Lung (tissue), 12 donors: ENCODE results near the gene MKS1. TPM values are rescaled to one million over a fixed set of nuclear protein-coding genes. Genes with fewer than 3 reads are reported as not detected.

Experiments
- ATAC-seq: fragments of 200-7000 bp; cut with Tn5 transposase; one replicate; pipeline ENCODE4 v1.9.1; 2020; ENCODE audit warnings: moderate number of reproducible peaks; ENCODE audit not compliant: insufficient read depth, low FRiP score
- DNase-seq, 3 donors: peaks; one replicate each; pipeline ENCODE4 v3.0.0-alpha.2; 2013 to 2017
- H3K27ac ChIP-seq, 2 donors: one replicate each; pipeline ENCODE4 v1.5.1; 2013; ENCODE audit warnings: mild to moderate bottlenecking in 2 of 2, moderate library complexity in 2 of 2, control low read depth in 1 of 2, inconsistent platforms in 1 of 2, low read depth in 1 of 2, low read length in 1 of 2
- H3K27me3 ChIP-seq, 3 donors: one replicate each; pipeline ENCODE4 v1.5.1; 2013; ENCODE audit warnings: low read length in 2 of 3; ENCODE audit not compliant: control insufficient read depth in 3 of 3, insufficient read depth in 3 of 3
- H3K36me3 ChIP-seq, 4 donors: one replicate each; pipeline ENCODE4 v1.5.1; 2013; ENCODE audit warnings: low read length in 4 of 4, mild to moderate bottlenecking in 1 of 4, moderate library complexity in 1 of 4; ENCODE audit not compliant: control insufficient read depth in 4 of 4, insufficient read depth in 4 of 4
- H3K4me1 ChIP-seq, 5 donors: one replicate each; pipeline ENCODE4 v1.5.1; 2013; ENCODE audit warnings: low read length in 5 of 5, mild to moderate bottlenecking in 2 of 5, moderate library complexity in 1 of 5; ENCODE audit not compliant: control insufficient read depth in 5 of 5, insufficient read depth in 5 of 5
- H3K4me3 ChIP-seq: one replicate; pipeline ENCODE4 v1.5.1; 2013; ENCODE audit warnings: mild to moderate bottlenecking, control low read depth, moderate library complexity
- H3K9ac ChIP-seq, 2 donors: one replicate each; pipeline ENCODE4 v1.5.1; 2013; ENCODE audit warnings: low read length in 2 of 2, control low read depth in 1 of 2; ENCODE audit not compliant: insufficient read depth in 1 of 2
- H3K9me3 ChIP-seq, 4 donors: one replicate each; pipeline ENCODE4 v1.5.1; 2013; ENCODE audit warnings: low read length in 3 of 4, mild to moderate bottlenecking in 1 of 4, moderate library complexity in 1 of 4; ENCODE audit not compliant: control insufficient read depth in 4 of 4, insufficient read depth in 3 of 4
- WGBS, 2 donors: extraction: QIAGEN DNeasy Blood & Tissue Kit; methylation state at CpG; one replicate each; pipeline ENCODE4 v1.1.7; 2013; 5-methylcytosine and 5-hydroxymethylcytosine counted together
- polyA plus RNA-seq, 2 donors: library from polyadenylated mRNA; stranded (reverse); fragments of 200-250 nt; gene quantifications; one replicate each; pipeline ENCODE4 v1.2.1, GENCODE V29; 2013
- total RNA-seq, 2 donors: library from RNA; depleted of rRNA in 1 of 2; stranded (reverse); fragments of >200 nt in 1 of 2; gene quantifications; one replicate each; pipeline ENCODE4 v1.2.1, GENCODE V29; 2014 to 2021
- TF ChIP-seq, protein P1 (sequence below): IDR thresholded peaks from 2 replicates; pipeline ENCODE4 v1.5.1; 2012; ENCODE audit warnings: mild to moderate bottlenecking; ENCODE audit errors: control extremely low read depth, extremely low read depth
- donor health status: control.
- donor health status: control.
- donor health status: Bipolar disorder and iron deficiency.
- donor health status: healthy.
- donor health status: DM: yes; HTN: yes; CAD: no.

MKS1 gene
- total and polyA plus RNA-seq, 4 donors: 8.8 to 25.0 (median 17.5) TPM

DNA sequence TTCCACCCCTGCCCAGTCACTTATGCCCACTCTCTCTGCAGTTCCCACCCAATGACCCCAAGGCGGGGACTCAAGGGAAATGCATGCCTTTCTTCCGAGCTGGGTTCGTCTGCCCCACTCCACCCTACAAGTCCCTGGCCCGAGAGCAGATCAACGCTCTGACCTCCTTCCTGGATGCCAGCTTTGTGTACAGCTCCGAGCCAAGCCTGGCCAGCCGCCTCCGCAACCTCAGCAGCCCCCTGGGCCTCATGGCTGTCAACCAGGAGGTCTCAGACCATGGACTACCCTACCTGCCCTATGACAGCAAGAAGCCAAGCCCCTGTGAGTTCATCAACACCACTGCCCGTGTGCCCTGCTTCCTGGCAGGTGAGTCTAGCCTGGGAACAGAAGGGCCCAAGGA lies 33.1 kb upstream of the MKS1 start:
- peaks cover 0 to 23% (median 14%) of the 10 kb centered on the region in 3 donors for H3K27me3 ChIP-seq
- no peaks in the 10 kb centered on the region for H3K9me3 ChIP-seq
- DNase-seq (no peak), ATAC-seq (no peak)
- H3K4me3 ChIP-seq: no peak overlapping the region
- TF ChIP-seq, protein P1, sequence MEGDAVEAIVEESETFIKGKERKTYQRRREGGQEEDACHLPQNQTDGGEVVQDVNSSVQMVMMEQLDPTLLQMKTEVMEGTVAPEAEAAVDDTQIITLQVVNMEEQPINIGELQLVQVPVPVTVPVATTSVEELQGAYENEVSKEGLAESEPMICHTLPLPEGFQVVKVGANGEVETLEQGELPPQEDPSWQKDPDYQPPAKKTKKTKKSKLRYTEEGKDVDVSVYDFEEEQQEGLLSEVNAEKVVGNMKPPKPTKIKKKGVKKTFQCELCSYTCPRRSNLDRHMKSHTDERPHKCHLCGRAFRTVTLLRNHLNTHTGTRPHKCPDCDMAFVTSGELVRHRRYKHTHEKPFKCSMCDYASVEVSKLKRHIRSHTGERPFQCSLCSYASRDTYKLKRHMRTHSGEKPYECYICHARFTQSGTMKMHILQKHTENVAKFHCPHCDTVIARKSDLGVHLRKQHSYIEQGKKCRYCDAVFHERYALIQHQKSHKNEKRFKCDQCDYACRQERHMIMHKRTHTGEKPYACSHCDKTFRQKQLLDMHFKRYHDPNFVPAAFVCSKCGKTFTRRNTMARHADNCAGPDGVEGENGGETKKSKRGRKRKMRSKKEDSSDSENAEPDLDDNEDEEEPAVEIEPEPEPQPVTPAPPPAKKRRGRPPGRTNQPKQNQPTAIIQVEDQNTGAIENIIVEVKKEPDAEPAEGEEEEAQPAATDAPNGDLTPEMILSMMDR: no peak
- WGBS, 2 donors: 63 to 77% methylated on average over 9 of the region's 9 CpGs
- no peak overlapping the region for H3K9ac ChIP-seq
- no peak overlapping the region for H3K27ac ChIP-seq
- H3K36me3 ChIP-seq: no peaks in the 10 kb centered on the region
- peaks cover 0 to 6% (median 0%) of the 10 kb centered on the region in 5 donors for H3K4me1 ChIP-seq

DNA sequence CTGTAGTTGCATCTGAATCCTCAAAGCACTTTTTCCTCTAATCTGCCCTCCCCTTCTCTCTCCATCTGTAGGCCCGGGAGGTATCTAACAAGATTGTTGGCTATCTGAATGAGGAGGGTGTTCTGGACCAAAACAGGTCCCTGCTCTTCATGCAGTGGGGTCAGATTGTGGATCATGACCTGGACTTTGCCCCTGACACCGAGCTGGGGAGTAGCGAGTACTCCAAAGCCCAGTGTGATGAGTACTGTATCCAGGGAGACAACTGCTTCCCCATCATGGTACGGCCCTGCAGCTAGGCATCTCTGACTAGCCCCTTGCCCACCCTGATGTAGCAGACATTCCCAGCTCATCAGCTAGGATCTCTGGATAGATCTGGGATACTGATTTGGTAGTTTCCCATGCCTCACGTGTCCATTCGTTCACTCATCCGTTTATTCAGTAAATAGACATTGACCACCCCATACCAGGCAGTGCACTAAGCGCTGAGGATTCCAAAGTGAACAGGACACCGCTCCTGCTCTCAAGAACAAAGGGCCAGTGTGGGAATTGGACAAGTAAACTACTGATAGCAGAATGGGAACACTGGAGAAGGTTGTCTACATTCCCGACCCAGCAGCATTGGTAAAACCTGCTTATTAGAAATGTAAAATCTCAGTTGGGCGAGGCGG lies 31.4 kb upstream of the MKS1 start:
- ATAC-seq: no peak
- no peaks in the 10 kb centered on the region for H3K36me3 ChIP-seq
- no peak for DNase-seq
- H3K9me3 ChIP-seq: no peaks in the 10 kb centered on the region
- H3K4me1 ChIP-seq: peaks cover 0 to 6% (median 0%) of the 10 kb centered on the region in 5 donors
- 89 to 93% methylated on average over 12 of the region's 12 CpGs for WGBS, 2 donors
- H3K27me3 ChIP-seq: peaks cover 0 to 29% (median 14%) of the 10 kb centered on the region in 3 donors
- no peak overlapping the region for H3K9ac ChIP-seq
- no peak overlapping the region for H3K4me3 ChIP-seq
- TF ChIP-seq, protein P1: no peak
- no peak overlapping the region for H3K27ac ChIP-seq

DNA sequence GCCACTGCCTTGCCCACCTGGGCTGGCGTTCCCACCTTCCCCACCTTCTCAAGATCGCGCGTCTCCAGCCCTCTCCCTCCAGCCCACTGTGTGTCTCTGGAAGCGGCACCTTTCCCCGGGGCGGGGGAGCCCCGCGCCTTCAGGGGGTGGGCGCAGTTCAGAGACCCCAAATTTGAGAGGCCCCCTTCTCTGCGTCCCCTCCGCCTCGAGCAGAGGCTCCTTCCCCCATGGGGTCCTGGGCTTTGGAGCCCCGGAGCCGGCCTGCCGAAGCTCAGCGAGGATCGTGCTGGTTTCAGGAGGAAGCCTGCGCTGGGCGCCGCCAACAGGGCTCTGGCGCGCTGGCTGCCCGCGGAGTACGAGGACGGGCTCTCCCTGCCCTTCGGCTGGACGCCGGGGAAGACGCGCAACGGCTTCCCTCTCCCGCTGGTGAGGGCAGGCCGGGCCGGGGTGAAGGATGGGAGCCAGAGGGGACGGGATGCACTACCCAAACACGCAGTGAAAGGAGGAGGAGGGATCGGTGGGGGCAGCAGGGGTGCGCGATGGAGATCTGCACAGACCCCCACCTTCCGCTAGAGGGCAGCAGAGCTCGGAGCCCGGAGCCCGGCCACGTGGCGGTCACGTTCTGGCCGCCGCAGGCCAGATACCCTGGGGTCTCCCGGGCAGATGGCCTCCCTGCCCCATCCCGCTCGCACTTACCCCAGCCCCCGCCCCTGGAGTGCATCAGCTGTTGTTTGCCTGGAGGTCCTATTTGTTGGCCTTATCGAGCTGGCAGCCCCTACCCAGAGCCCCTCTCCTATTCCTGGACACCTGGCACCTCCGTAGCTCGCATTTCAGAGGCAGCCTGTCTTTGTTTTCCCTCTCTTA lies 30.4 kb upstream of the MKS1 start:
- Histone ChIP-seq H3K4me3 (peak overlapping the region; percentile 11), H3K9ac (no peak overlapping the region), H3K27me3 (peaks cover 0 to 26% (median 14%) of the 10 kb centered on the region in 3 donors), H3K4me1 (peaks cover 0 to 6% (median 0%) of the 10 kb centered on the region in 5 donors), H3K36me3 (no peaks in the 10 kb centered on the region), H3K27ac (no peak overlapping the region), H3K9me3 (no peaks in the 10 kb centered on the region)
- 6 to 7% methylated on average over 57 of the region's 57 CpGs for WGBS, 2 donors
- DNase-seq (peak; percentile 72 to 82 (median 77)), ATAC-seq (peak; percentile 94)
- TF ChIP-seq, protein P1: peak; percentile 77
